ENCODE results near the gene KRT78. TPM values are rescaled to one million over a fixed set of nuclear protein-coding genes. Genes with fewer than 3 reads are reported as not detected.

KRT78 gene
- total RNA-seq, 2 donors from 2014 or later: not detected

DNA sequence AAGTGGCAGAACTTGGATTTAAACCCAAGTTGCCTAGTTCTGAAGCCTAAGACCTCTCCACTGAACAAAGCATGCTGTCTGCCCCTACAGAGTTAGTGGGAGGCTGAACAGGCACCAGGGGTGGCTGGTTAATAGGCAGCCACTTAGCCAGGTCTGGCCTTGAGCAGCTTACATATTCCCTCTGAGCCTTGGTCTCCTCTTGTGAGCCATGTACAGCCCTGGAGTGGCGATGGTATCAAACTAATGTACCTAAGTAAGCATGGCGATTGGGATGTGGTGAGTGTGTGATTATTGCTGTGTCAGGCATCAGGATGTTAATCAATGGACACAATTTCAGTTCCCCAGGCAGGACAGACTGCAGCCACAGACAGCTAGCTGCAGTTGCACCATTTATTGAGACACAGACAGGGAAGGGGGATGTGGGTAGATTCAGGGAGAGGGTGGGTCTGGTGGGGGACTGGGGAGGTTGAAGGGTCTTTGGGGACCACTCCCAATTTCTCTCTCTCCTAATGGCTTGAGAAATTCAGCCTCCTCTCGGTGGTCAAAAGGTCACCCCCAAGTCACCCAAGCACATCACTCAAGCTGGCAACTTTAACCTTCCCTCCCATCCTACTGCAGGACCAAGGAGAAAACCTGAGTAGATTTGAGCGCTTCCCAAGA, 27.6 kb downstream of the KRT78 start:
- H3K27ac Mint-ChIP-seq: no peak overlapping the region
- no peaks in the 10 kb centered on the region for H3K9me3 Mint-ChIP-seq
- no peaks in the 10 kb centered on the region for H3K9me3 ChIP-seq (ENCODE audit: control insufficient read depth, low read length)
- H3K27ac ChIP-seq (ENCODE audit: low read depth, low read length): no peak overlapping the region
- no peaks in the 10 kb centered on the region for H3K36me3 ChIP-seq (ENCODE audit: control insufficient read depth, insufficient read depth, low read length)
- WGBS, 2 experiments (ENCODE audit: insufficient coverage in 1 of 2, insufficient read length in 1 of 2): 91 to 96% methylated on average over 3 to 4 of the region's 4 CpGs
- no peak for TF ChIP-seq CTCF (conservative IDR thresholded peaks at IDR 0.05)
- H3K36me3 Mint-ChIP-seq (ENCODE audit: low read depth): no peaks in the 10 kb centered on the region
- H3K27me3 Mint-ChIP-seq (ENCODE audit: insufficient read depth): peaks cover 2% of the 10 kb centered on the region
- H3K4me1 ChIP-seq (ENCODE audit: control insufficient read depth, insufficient read depth, low read length): peaks cover 7% of the 10 kb centered on the region
- no peak overlapping the region for H3K4me3 ChIP-seq (ENCODE audit: low read length)
- DNase-seq: no peak
- H3K27me3 ChIP-seq (ENCODE audit: control insufficient read depth, insufficient read depth, low read length, poor library complexity, severe bottlenecking): no peaks in the 10 kb centered on the region
- no peak overlapping the region for H3K4me3 Mint-ChIP-seq
- H3K4me1 Mint-ChIP-seq: peaks cover 6% of the 10 kb centered on the region
- no peak overlapping the region for H3K9ac ChIP-seq (ENCODE audit: extremely low read depth, low read length, poor library complexity, severe bottlenecking)

GRCh38 chr12:52820521-52820920, 28.3 kb downstream of the KRT78 start:
- no peaks in the 10 kb centered on the region for H3K9me3 ChIP-seq (ENCODE audit: control insufficient read depth, low read length)
- Mint-ChIP-seq H3K4me3 (no peak overlapping the region), H3K27me3 (ENCODE audit: insufficient read depth) (peaks cover 2% of the 10 kb centered on the region), H3K27ac (no peak overlapping the region), H3K36me3 (ENCODE audit: low read depth) (no peaks in the 10 kb centered on the region), H3K9me3 (no peaks in the 10 kb centered on the region), H3K4me1 (peaks cover 6% of the 10 kb centered on the region)
- H3K4me1 ChIP-seq (ENCODE audit: control insufficient read depth, insufficient read depth, low read length): peaks cover 7% of the 10 kb centered on the region
- H3K27ac ChIP-seq (ENCODE audit: low read depth, low read length): no peak overlapping the region
- no peaks in the 10 kb centered on the region for H3K27me3 ChIP-seq (ENCODE audit: control insufficient read depth, insufficient read depth, low read length, poor library complexity, severe bottlenecking)
- no peak for TF ChIP-seq CTCF (conservative IDR thresholded peaks at IDR 0.05)
- no peak overlapping the region for H3K9ac ChIP-seq (ENCODE audit: extremely low read depth, low read length, poor library complexity, severe bottlenecking)
- DNase-seq: no peak
- no peak overlapping the region for H3K4me3 ChIP-seq (ENCODE audit: low read length)
- WGBS, 2 experiments (ENCODE audit: insufficient coverage in 1 of 2, insufficient read length in 1 of 2): 91 to 100% methylated on average over 4 to 6 of the region's 6 CpGs
- H3K36me3 ChIP-seq (ENCODE audit: control insufficient read depth, insufficient read depth, low read length): no peaks in the 10 kb centered on the region

- H3K27me3 Mint-ChIP-seq (ENCODE audit: insufficient read depth): peaks cover 2% of the 10 kb centered on the region
These were observed 28.9 kb downstream of the KRT78 start for GRCh38 chr12:52819731-52820510.

More at GRCh38 chr12:52819731-52820510, 28.9 kb downstream of the KRT78 start:
- no peak for TF ChIP-seq CTCF (conservative IDR thresholded peaks at IDR 0.05)
- Histone ChIP-seq H3K4me1 (ENCODE audit: control insufficient read depth, insufficient read depth, low read length) (peaks cover 7% of the 10 kb centered on the region), H3K9ac (ENCODE audit: extremely low read depth, low read length, poor library complexity, severe bottlenecking) (no peak overlapping the region), H3K36me3 (ENCODE audit: control insufficient read depth, insufficient read depth, low read length) (no peaks in the 10 kb centered on the region), H3K9me3 (ENCODE audit: control insufficient read depth, low read length) (no peaks in the 10 kb centered on the region), H3K27me3 (ENCODE audit: control insufficient read depth, insufficient read depth, low read length, poor library complexity, severe bottlenecking) (no peaks in the 10 kb centered on the region), H3K27ac (ENCODE audit: low read depth, low read length) (no peak overlapping the region), H3K4me3 (ENCODE audit: low read length) (no peak overlapping the region)
- H3K4me1 Mint-ChIP-seq: peaks cover 6% of the 10 kb centered on the region
- WGBS, 2 experiments (ENCODE audit: insufficient coverage in 1 of 2, insufficient read length in 1 of 2): 67 to 92% methylated on average over 1 to 7 of the region's 7 CpGs
- H3K27ac Mint-ChIP-seq: no peak overlapping the region
- no peaks in the 10 kb centered on the region for H3K36me3 Mint-ChIP-seq (ENCODE audit: low read depth)
- DNase-seq: no peak
- no peaks in the 10 kb centered on the region for H3K9me3 Mint-ChIP-seq
- H3K4me3 Mint-ChIP-seq: no peak overlapping the region

Measured in endodermal cell (in vitro differentiated cells).